MM.1S (cell line): ENCODE data around the gene DNAH11.

ENCODE experiments used
- DNase-seq: peaks from one replicate; pipeline ENCODE4 v3.0.0-alpha.2; 2015
- H2AFZ ChIP-seq: fragments of 300-600 bp; sonication (generic); 2 replicates; pipeline ENCODE4 v1.6.0; 2016; ENCODE audit warnings: antibody characterized with exemption, low read length
- H3F3A ChIP-seq: fragments of 300-600 bp; sonication (generic); 2 replicates; pipeline ENCODE4 v1.6.1; 2016; ENCODE audit warnings: mild to moderate bottlenecking, antibody characterized with exemption, low read length, moderate library complexity, mixed read lengths; ENCODE audit not compliant: insufficient read depth
- H3K27ac ChIP-seq: fragments of 300-600 bp; sonication (generic); 2 replicates; pipeline ENCODE4 v1.5.1; 2016; ENCODE audit warnings: mild to moderate bottlenecking, low read length
- H3K27me3 ChIP-seq: fragments of 300-600 bp; sonication (generic); replicated peaks from 2 replicates; pipeline ENCODE4 v1.6.0; 2016; ENCODE audit warnings: low read length; ENCODE audit not compliant: insufficient read depth
- H3K36me3 ChIP-seq: fragments of 300-600 bp; sonication (generic); replicated peaks from 2 replicates; pipeline ENCODE4 v1.6.1; 2016; ENCODE audit warnings: mild to moderate bottlenecking, low read length, mixed read lengths; ENCODE audit not compliant: insufficient read depth
- H3K4me1 ChIP-seq: fragments of 300-600 bp; sonication (generic); 2 replicates; pipeline ENCODE4 v1.6.1; 2016; ENCODE audit warnings: low read length, mixed read lengths
- H3K4me2 ChIP-seq: fragments of 300-600 bp; sonication (generic); 2 replicates; pipeline ENCODE4 v1.6.0; 2016; ENCODE audit warnings: low read depth, low read length
- H3K4me3 ChIP-seq: fragments of 300-600 bp; sonication (generic); 2 replicates; pipeline ENCODE4 v1.5.1; 2016; ENCODE audit warnings: low read length, mixed read lengths
- H3K79me2 ChIP-seq: fragments of 300-600 bp; sonication (generic); 2 replicates; pipeline ENCODE4 v1.6.1; 2016; ENCODE audit warnings: mixed run types, low read length, mixed read lengths
- H3K9ac ChIP-seq: fragments of 300-600 bp; sonication (generic); 2 replicates; pipeline ENCODE4 v1.6.1; 2016; ENCODE audit warnings: low read length, mixed read lengths
- H3K9me2 ChIP-seq: fragments of 300-600 bp; sonication (generic); replicated peaks from 2 replicates; pipeline ENCODE4 v1.6.1; 2016; ENCODE audit warnings: mild to moderate bottlenecking, low read length, mixed read lengths; ENCODE audit not compliant: insufficient read depth
- H3K9me3 ChIP-seq: fragments of 300-600 bp; sonication (generic); replicated peaks from 2 replicates; pipeline ENCODE4 v1.6.1; 2016; ENCODE audit warnings: mild to moderate bottlenecking, low read length, mixed read lengths; ENCODE audit not compliant: insufficient read depth
- H4K20me1 ChIP-seq: fragments of 300-600 bp; sonication (generic); 2 replicates; pipeline ENCODE4 v1.6.1; 2016; ENCODE audit warnings: mild to moderate bottlenecking, low read length, moderate library complexity, mixed read lengths; ENCODE audit not compliant: insufficient read depth
- CTCF ChIP-seq: fragments of 300-600 bp; sonication (generic); IDR thresholded peaks from 2 replicates; pipeline ENCODE4 v1.5.1; 2016; ENCODE audit warnings: antibody characterized with exemption, low read length, mixed read lengths
- EZH2 ChIP-seq: fragments of 300-600 bp; sonication (generic); optimal IDR thresholded peaks from 2 replicates; pipeline ENCODE3; 2017; ENCODE audit warnings: low read depth, mild to moderate bottlenecking, antibody characterized with exemption, low read length, mixed read lengths
- EZH2phosphoT487 ChIP-seq: fragments of 300-600 bp; sonication (generic); IDR thresholded peaks from 2 replicates; pipeline ENCODE4 v1.6.1; 2018; ENCODE audit warnings: antibody characterized with exemption, low read length

The DNAH11 gene

GRCh38 chr7:21910253-21910652 is 367.4 kb downstream of the DNAH11 start:
- Histone ChIP-seq H3F3A (no peaks in the 10 kb centered on the region), H4K20me1 (no peaks in the 10 kb centered on the region), H3K9ac (no peak overlapping the region), H3K4me2 (no peak overlapping the region), H3K36me3 (no peaks in the 10 kb centered on the region; the same call in 1 of the 2 replicates), H3K27me3 (no peaks in the 10 kb centered on the region), H3K9me3 (no peaks in the 10 kb centered on the region), H3K9me2 (no peaks in the 10 kb centered on the region), H3K4me3 (no peak overlapping the region), H3K79me2 (peaks cover 9% of the 10 kb centered on the region), H3K27ac (no peak overlapping the region), H2AFZ (no peak overlapping the region), H3K4me1 (no peaks in the 10 kb centered on the region)
- DNase-seq, result no peak
- TF ChIP-seq EZH2phosphoT487, result no peak
- no peak for TF ChIP-seq EZH2
- no peak for TF ChIP-seq CTCF

- no peaks in the 10 kb centered on the region for H3K36me3 ChIP-seq
- H3K9me2 ChIP-seq, result no peaks in the 10 kb centered on the region
- TF ChIP-seq EZH2phosphoT487 (no peak), CTCF (no peak), EZH2 (no peak)
- no peaks in the 10 kb centered on the region for H3K4me1 ChIP-seq
- H3K79me2 ChIP-seq, result peaks cover 9% of the 10 kb centered on the region
- no peak overlapping the region for H3K4me2 ChIP-seq
- H3K27ac ChIP-seq, result no peak overlapping the region
- H3F3A ChIP-seq, result no peaks in the 10 kb centered on the region
- no peak overlapping the region for H2AFZ ChIP-seq
- no peak overlapping the region for H3K4me3 ChIP-seq
- H3K9ac ChIP-seq, result no peak overlapping the region
- no peaks in the 10 kb centered on the region for H4K20me1 ChIP-seq
- H3K27me3 ChIP-seq, result no peaks in the 10 kb centered on the region
- DNase-seq, result no peak
- no peaks in the 10 kb centered on the region for H3K9me3 ChIP-seq
These were observed 368.6 kb downstream of the DNAH11 start for GRCh38 chr7:21911341-21911875.

GRCh38 chr7:21912305-21912704 is 369.5 kb downstream of the DNAH11 start:
- Histone ChIP-seq H3K4me2 (no peak overlapping the region), H3K4me1 (no peaks in the 10 kb centered on the region), H3K27ac (no peak overlapping the region), H3K27me3 (no peaks in the 10 kb centered on the region), H3K36me3 (no peaks in the 10 kb centered on the region), H3K9me3 (no peaks in the 10 kb centered on the region), H3K9ac (no peak overlapping the region), H3K9me2 (no peaks in the 10 kb centered on the region), H3K4me3 (no peak overlapping the region), H3K79me2 (peaks cover 13% of the 10 kb centered on the region), H2AFZ (no peak overlapping the region), H3F3A (no peaks in the 10 kb centered on the region), H4K20me1 (no peaks in the 10 kb centered on the region)
- TF ChIP-seq CTCF (no peak), EZH2phosphoT487 (no peak), EZH2 (no peak)
- DNase-seq, result no peak
